Fibroblast of peridontal ligament (primary cell): Measurements from ENCODE around the gene EPOP.
A peak's percentile ranks its signal among the peaks of the same experiment; 100 is the strongest.
"Not testable (repeated sequence)": the region's sequence is repeated elsewhere in the genome, so short reads cannot be mapped to it uniquely, and the experiment has no call there.

ENCODE experiments used
- DNase-seq: peaks from one replicate; pipeline ENCODE4 v3.0.0-alpha.2; 2010; ENCODE audit errors: extremely low read depth

The EPOP gene

GRCh38 chr17:38653230-38653629 lies 21.5 kb downstream of the EPOP start:
- no peak for DNase-seq

DNA sequence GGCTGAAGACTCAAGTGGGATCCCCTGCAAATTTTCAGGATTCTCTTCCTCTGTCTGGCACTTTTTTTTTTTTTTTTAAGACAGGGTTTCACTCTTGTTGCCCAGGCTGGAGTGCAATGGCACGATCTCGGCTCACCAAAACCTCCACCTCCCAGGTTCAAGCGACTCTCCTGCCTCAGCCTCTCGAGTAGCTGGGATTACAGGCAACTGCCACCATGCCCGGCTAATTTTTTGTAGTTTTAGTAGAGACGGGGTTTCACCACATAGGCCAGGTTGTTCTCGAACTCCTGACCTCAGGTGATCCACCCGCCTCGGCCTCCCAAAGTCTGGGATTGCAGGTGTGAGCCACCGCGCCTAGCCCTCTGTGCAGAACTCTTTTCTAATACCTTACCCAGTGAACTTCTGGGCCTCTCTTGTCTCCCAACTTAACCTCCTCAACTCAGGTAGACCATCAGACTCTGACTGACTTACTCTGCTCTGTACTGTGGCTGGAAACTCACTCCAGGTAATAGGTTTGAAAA lies 24.0 kb downstream of the EPOP start:
- DNase-seq = not testable (repeated sequence)

GRCh38 chr17:38637951-38638350 lies 36.8 kb downstream of the EPOP start:
- no peak for DNase-seq

DNA sequence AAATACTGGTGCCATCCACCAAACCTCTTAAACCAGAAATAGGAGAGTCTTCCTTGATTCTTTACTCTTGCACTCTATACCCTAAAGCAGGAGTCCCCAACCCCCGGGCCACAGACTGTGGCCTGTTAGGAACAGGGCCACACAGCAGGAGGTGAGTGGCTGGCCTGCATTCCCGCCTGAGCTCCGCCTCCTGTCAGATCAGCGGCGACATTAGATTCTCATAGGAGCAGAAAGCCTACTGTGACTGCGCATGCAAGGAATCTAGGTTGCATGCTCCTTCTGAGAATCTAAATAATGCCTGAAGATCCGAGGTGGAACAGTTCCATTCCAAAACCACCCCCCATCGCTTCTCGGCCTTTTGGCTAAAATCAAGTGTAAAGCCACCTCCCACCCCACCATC lies 38.7 kb downstream of the EPOP start:
- DNase-seq = no peak

- DNase-seq = no peak
Measured at GRCh38 chr17:38632334-38632733, 42.4 kb downstream of the EPOP start.

DNA sequence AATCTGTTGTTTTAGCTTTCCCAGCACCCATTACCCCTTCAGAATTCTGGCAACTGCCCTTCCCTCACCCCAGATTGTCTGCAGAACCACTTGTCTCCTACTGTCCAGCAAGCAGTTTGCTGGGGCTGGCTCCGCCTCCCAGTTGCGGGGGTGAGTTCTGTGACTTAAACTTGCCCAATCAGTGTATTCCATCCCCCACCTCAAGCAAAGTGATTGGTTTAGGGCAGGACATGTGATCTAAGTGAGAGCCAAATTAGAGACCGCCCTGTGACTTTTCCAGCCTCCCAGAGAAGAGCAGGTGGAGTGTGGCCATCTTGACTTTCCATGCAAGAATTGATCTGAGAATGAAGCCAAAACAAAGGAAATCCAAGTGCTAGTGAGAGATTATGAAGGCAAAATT lies 46.3 kb downstream of the EPOP start:
- peak; percentile 1 for DNase-seq

- no peak for DNase-seq
Measured at GRCh38 chr17:38627957-38628356, 46.8 kb downstream of the EPOP start.

- not testable (repeated sequence) for DNase-seq
Measured at GRCh38 chr17:38626606-38627226, 48.0 kb downstream of the EPOP start.

DNA sequence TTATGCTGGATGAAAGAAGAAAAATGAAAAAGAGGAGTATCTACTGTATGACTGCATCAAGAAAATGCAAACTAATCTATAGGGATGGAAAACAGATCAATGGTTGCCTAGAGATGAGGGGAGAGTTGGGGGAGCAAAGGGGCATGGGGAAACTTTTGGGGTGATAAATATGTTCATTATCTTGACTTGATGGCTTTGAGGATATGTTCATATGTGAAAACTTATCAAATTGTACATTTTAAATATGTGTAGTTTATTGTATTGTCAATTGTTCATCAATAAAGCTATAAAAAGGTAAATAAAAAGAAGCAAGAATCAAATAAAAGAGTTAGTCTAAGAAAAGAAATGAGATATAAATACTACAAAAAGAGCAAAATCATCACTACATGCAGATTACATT lies 49.3 kb downstream of the EPOP start:
- no peak for DNase-seq

- DNase-seq = not testable (repeated sequence)
Measured at GRCh38 chr17:38624782-38625355, 49.9 kb downstream of the EPOP start.
